PFSK-1 (cell line): ENCODE results near the gene ADSS2.

Experiments used
- FOXP2 ChIP-seq: optimal IDR thresholded peaks from 2 replicates; pipeline ENCODE3; 2011; ENCODE audit warnings: borderline replicate concordance, control low read depth, inconsistent platforms; ENCODE audit not compliant: insufficient read depth; ENCODE audit errors: extremely low read length, extremely low read depth
- POLR2AphosphoS5 ChIP-seq: IDR thresholded peaks from 2 replicates; pipeline ENCODE4 v1.6.1; 2012; ENCODE audit warnings: low read depth, mild to moderate bottlenecking, control low read depth, low read length, moderate library complexity
- SIN3A ChIP-seq: IDR thresholded peaks from 2 replicates; pipeline ENCODE4 v1.6.1; 2012; ENCODE audit warnings: mild to moderate bottlenecking, low read length, moderate library complexity, borderline replicate concordance; ENCODE audit not compliant: insufficient read depth
- TAF1 ChIP-seq: IDR thresholded peaks from 2 replicates; pipeline ENCODE4 v1.6.1; 2012; ENCODE audit warnings: low read length, control low read depth, borderline replicate concordance; ENCODE audit not compliant: insufficient read depth
- TF ChIP-seq, protein P1 (sequence below), 2 experiments: IDR thresholded peaks; 2 replicates each; pipeline versions ENCODE4 v1.6.1 to v1.8.0; 2011 to 2012; ENCODE audit warnings: low read depth in 2 of 2, low read length in 2 of 2, control low read depth in 1 of 2, inconsistent platforms in 1 of 2, mild to moderate bottlenecking in 1 of 2, moderate library complexity in 1 of 2; ENCODE audit not compliant: insufficient read depth in 1 of 2

The ADSS2 gene

DNA sequence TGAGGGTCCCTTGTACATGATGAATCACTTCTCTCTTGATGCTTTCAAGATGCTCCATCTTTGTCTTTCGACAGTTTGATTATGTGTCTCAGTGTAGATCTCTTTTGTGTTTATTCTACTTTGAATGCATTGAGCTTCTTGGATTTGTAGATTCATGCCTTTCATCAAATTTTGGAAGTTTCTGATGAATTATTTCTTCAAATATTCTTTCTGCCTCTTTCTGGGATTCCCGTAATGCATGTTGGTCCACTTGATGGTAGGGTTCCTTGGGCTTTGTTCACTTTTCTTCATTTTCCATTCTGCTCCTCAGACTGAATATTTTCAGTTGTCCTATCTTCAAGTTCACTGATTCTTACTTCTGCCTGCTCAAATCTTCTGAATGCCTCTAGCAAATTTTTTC lies 50.7 kb downstream of the ADSS2 start:
- TF ChIP-seq, protein P1, sequence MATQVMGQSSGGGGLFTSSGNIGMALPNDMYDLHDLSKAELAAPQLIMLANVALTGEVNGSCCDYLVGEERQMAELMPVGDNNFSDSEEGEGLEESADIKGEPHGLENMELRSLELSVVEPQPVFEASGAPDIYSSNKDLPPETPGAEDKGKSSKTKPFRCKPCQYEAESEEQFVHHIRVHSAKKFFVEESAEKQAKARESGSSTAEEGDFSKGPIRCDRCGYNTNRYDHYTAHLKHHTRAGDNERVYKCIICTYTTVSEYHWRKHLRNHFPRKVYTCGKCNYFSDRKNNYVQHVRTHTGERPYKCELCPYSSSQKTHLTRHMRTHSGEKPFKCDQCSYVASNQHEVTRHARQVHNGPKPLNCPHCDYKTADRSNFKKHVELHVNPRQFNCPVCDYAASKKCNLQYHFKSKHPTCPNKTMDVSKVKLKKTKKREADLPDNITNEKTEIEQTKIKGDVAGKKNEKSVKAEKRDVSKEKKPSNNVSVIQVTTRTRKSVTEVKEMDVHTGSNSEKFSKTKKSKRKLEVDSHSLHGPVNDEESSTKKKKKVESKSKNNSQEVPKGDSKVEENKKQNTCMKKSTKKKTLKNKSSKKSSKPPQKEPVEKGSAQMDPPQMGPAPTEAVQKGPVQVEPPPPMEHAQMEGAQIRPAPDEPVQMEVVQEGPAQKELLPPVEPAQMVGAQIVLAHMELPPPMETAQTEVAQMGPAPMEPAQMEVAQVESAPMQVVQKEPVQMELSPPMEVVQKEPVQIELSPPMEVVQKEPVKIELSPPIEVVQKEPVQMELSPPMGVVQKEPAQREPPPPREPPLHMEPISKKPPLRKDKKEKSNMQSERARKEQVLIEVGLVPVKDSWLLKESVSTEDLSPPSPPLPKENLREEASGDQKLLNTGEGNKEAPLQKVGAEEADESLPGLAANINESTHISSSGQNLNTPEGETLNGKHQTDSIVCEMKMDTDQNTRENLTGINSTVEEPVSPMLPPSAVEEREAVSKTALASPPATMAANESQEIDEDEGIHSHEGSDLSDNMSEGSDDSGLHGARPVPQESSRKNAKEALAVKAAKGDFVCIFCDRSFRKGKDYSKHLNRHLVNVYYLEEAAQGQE (IDR thresholded peaks at IDR 0.05; ENCODE audit: insufficient read depth in 1 of 2, low read depth in 2 of 2, low read length in 2 of 2) = no peak
- no peak for TF ChIP-seq SIN3A
- no peak for TF ChIP-seq FOXP2
- TF ChIP-seq TAF1 = no peak
- TF ChIP-seq POLR2AphosphoS5 = no peak

DNA sequence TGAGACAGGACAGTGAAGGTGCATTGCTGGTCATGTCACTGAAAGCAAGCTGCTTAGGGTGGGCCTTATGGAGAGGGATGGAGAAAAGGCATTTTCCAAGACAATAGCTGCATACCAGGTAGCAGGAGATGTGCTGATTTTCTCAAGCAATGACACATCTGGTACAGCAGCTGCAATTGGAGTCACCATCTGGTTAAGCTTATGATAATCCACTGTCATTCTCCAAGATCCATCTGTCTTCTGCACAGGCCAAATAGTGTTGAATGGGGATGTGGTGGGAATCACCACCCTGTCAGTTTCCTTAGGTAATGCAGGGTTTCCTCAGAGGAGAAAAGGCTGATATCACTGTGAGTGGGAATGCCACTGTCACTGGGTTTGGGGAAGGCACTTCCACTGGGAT lies 54.6 kb downstream of the ADSS2 start:
- no peak for TF ChIP-seq SIN3A
- TF ChIP-seq, protein P1 (IDR thresholded peaks at IDR 0.05; ENCODE audit: insufficient read depth in 1 of 2, low read depth in 2 of 2, low read length in 2 of 2) = no peak
- no peak for TF ChIP-seq TAF1
- no peak for TF ChIP-seq POLR2AphosphoS5
- no peak for TF ChIP-seq FOXP2

DNA sequence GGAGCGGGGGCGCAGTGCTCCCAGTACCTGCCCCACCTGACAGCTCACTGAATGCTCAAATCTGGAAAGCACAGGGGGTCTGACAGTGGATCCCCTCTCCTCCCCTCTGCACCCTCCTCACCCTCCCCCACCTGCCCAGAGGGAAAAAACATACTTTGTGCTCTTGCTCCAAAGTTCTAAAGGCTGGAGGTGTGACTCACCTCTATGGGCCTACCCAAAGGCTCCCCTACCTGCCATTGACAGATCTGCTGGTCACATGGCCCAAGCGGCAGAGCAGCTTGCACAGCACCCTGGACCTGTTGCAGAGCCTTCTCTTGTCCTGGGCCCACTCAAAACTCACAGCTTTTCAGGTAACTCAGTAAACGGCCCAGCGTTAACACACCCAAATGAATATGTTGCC lies 55.7 kb downstream of the ADSS2 start:
- TF ChIP-seq POLR2AphosphoS5 (no peak), TAF1 (no peak), FOXP2 (no peak), SIN3A (no peak)
- TF ChIP-seq, protein P1 (IDR thresholded peaks at IDR 0.05; ENCODE audit: insufficient read depth in 1 of 2, low read depth in 2 of 2, low read length in 2 of 2) = no peak

DNA sequence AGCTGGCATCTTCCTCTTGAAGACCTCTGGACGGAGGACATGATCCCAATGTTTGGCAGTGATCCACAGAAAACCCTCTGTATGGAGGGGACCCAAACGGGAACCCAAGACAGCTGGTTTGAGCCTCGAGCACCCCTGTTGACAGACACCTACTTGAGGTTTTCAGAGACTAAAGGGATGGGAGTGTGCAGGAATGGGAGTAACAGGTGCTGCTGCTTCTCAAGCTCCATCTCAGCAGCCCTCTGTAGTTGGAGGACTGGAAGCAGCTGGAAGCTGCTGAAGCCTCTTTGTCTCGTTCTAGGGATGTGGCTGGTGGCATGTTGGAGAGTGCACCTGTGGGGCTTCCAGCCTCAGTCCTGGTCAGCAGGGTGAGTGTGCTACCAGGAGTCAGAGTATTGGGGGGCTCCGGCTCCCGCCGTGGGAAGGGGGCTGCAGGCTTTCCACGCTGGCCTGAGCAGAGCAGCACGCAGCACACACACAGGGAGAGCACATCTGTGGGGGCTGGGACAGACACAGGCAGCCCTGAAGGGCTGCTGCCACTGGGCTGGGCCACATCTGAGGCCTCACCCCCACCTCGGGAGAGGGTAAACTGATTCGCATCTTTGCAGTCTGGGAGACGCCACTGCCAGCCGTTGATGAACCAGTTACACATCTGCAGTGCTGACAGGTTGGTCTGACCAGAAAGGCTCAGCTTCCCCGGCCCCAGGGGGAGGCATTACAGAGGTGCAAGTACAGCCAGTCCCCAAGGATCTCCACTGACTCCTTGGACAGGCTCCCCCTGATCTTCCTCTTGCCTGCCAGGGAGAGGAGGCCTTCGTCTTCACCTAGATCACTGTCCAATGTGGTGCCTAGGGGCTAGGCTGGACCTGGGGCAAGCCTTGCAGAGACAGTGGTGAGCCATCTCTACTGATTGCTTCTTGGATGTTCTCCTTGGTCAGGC lies 56.6 kb downstream of the ADSS2 start:
- no peak for TF ChIP-seq FOXP2
- no peak for TF ChIP-seq TAF1
- no peak for TF ChIP-seq POLR2AphosphoS5
- TF ChIP-seq, protein P1 (IDR thresholded peaks at IDR 0.05; ENCODE audit: insufficient read depth in 1 of 2, low read depth in 2 of 2, low read length in 2 of 2) = no peak
- TF ChIP-seq SIN3A = no peak
